Tibial nerve (tissue), 4 donors: ENCODE data around the gene MAGI2. TPM values are rescaled to one million over a fixed set of nuclear protein-coding genes. Genes with fewer than 3 reads are reported as not detected.

Experiments
- DNase-seq, 2 donors: peaks; one replicate each; pipeline ENCODE4 v3.0.0-alpha.2; 2019; ENCODE audit warnings: low spot score in 2 of 2
- H3K27ac ChIP-seq, 4 donors: fragments of 200-600 bp; sonication (generic) in 3 of 4; one replicate each; pipeline ENCODE4 v1.5.1; 2017 to 2019; ENCODE audit warnings: mild to moderate bottlenecking in 1 of 4
- H3K27me3 ChIP-seq, 2 donors: fragments of 200-600 bp; sonication (generic) in 1 of 2; one replicate each; pipeline versions ENCODE4 v1.5.1 to v1.6.0; 2017 to 2019
- H3K36me3 ChIP-seq, 3 donors: fragments of 200-600 bp; sonication (generic); one replicate each; pipeline ENCODE4 v1.5.1; 2018 to 2019
- H3K4me1 ChIP-seq, 4 donors: fragments of 200-600 bp; sonication (generic) in 3 of 4; one replicate each; pipeline ENCODE4 v1.5.1; 2017 to 2019
- H3K4me3 ChIP-seq, 4 donors: fragments of 200-600 bp; sonication (generic) in 3 of 4; one replicate each; pipeline ENCODE4 v1.5.1; 2017 to 2019; ENCODE audit warnings: mild to moderate bottlenecking in 1 of 4, moderate library complexity in 1 of 4
- H3K9me3 ChIP-seq, 4 donors: fragments of 200-600 bp; sonication (generic) in 3 of 4; one replicate each; pipeline ENCODE4 v1.5.1; 2017 to 2019
- EP300 ChIP-seq, 2 donors: sonication (generic); formaldehyde crosslinking; IDR thresholded peaks; one replicate each; pipeline ENCODE4 v1.6.1; 2017; ENCODE audit warnings: antibody characterized with exemption in 2 of 2, mild to moderate bottlenecking in 1 of 2
- POLR2A ChIP-seq, 2 donors: fragments of 450-650 bp; IDR thresholded peaks; one replicate each; pipeline ENCODE4 v1.6.1; 2017; ENCODE audit warnings: antibody characterized with exemption in 2 of 2, mild to moderate bottlenecking in 2 of 2, moderate library complexity in 2 of 2
- WGBS, 2 donors: methylation state at CpG; one replicate each; pipeline ENCODE4 v1.1.5; 2018; 5-methylcytosine and 5-hydroxymethylcytosine counted together
- total RNA-seq, 4 donors: library from RNA; depleted of rRNA; stranded (reverse); fragments of >200 nt; gene quantifications; one replicate each; pipeline ENCODE4 v1.1.0, GENCODE V29; 2016
- TF ChIP-seq, protein P1 (sequence below), 5 experiments: fragments of 200-600 bp in 3 of 5; fragments of 450-650 bp in 2 of 5; sonication (generic) in 3 of 5; IDR thresholded peaks; one replicate each; pipeline ENCODE4 v1.5.1; 2016 to 2019; ENCODE audit warnings: antibody characterized with exemption in 5 of 5, mild to moderate bottlenecking in 3 of 5, moderate library complexity in 2 of 5

Gene MAGI2
- total RNA-seq, 4 donors from 2014 or later = 33.6 to 58.2 (median 55.6) TPM

DNA sequence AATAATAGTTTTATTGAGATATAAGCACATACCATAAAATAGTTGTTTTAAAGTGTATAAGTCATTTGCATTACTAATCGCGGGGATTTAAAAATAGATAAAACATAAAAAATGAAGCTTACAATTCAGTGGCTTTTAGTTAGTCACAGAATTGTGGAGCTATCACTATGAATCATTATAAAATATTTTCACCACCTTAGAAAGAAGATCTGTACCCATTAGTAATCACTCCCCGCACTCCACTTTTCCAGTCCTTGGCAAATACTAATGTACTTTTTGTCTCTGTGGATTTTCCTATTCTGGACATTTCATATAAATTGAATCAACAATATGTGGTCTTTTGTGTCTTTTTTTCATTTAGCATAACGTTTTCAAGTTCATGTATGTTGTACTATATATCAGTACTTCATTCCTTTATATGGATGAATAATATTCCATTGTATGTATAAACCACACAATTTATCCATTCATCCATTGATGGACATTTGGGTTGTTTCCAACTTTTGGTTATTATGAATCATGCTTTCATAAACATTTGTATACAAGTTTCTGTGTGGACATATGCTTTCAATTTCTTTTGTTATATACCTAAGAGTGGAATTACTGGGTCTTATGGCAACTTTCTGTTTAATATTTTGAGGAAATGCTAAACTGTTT lies 162.5 kb downstream of the MAGI2 start:
- H3K4me3 ChIP-seq = no peak overlapping the region
- no peaks in the 10 kb centered on the region for H3K36me3 ChIP-seq
- no peak overlapping the region for H3K27ac ChIP-seq
- no peaks in the 10 kb centered on the region for H3K9me3 ChIP-seq
- TF ChIP-seq EP300 (IDR thresholded peaks at IDR 0.05) (no peak), POLR2A (IDR thresholded peaks at IDR 0.05) (no peak)
- TF ChIP-seq, protein P1, sequence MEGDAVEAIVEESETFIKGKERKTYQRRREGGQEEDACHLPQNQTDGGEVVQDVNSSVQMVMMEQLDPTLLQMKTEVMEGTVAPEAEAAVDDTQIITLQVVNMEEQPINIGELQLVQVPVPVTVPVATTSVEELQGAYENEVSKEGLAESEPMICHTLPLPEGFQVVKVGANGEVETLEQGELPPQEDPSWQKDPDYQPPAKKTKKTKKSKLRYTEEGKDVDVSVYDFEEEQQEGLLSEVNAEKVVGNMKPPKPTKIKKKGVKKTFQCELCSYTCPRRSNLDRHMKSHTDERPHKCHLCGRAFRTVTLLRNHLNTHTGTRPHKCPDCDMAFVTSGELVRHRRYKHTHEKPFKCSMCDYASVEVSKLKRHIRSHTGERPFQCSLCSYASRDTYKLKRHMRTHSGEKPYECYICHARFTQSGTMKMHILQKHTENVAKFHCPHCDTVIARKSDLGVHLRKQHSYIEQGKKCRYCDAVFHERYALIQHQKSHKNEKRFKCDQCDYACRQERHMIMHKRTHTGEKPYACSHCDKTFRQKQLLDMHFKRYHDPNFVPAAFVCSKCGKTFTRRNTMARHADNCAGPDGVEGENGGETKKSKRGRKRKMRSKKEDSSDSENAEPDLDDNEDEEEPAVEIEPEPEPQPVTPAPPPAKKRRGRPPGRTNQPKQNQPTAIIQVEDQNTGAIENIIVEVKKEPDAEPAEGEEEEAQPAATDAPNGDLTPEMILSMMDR (IDR thresholded peaks at IDR 0.05) = no peak
- no peaks in the 10 kb centered on the region for H3K27me3 ChIP-seq
- WGBS, 2 donors = 63 to 74% methylated on average over 4 of the region's 4 CpGs
- no peaks in the 10 kb centered on the region for H3K4me1 ChIP-seq
- no peak for DNase-seq

DNA sequence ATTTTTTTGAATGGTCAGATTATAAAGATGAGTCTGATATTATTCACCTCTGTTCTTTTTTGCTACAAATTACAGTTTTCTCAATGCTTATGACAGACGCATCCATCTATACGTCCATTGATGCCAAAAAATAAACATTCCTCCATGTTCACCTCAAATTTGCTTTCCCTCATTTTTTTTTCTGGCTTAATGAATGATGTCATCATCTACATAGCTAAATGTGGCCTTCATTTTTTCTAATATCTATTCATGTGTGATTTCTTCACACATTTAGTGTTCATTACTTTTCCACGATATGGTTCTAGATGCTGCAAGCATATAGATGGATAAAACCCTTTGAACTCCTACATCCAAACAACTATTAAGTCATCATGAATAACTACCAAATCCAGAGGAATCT lies 163.1 kb downstream of the MAGI2 start:
- H3K27me3 ChIP-seq = no peaks in the 10 kb centered on the region
- no peaks in the 10 kb centered on the region for H3K9me3 ChIP-seq
- H3K4me3 ChIP-seq = no peak overlapping the region
- 91 to 93% methylated on average over 3 of the region's 3 CpGs for WGBS, 2 donors
- no peaks in the 10 kb centered on the region for H3K36me3 ChIP-seq
- TF ChIP-seq POLR2A (IDR thresholded peaks at IDR 0.05) (no peak), EP300 (IDR thresholded peaks at IDR 0.05) (no peak)
- TF ChIP-seq, protein P1 (IDR thresholded peaks at IDR 0.05) = no peak
- DNase-seq = no peak
- no peak overlapping the region for H3K27ac ChIP-seq
- H3K4me1 ChIP-seq = no peaks in the 10 kb centered on the region

DNA sequence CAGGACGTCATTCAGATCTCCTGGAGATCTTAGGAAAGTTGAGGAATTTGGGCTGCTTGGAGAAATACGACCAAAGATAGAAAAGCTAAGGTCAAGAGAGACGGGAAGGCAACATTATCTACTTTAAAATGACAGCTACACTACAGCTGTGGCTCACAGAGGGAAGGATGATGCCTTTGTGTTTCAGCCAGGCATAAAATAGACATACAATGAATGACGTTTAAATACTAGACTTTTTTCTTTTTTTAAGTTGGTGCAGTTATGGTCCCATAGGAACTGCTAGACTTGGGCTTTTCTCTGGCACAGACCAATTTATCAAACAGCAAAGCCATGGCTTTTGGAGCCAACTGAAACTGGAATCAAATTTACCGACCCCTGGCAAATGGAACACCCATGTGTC lies 164.8 kb downstream of the MAGI2 start:
- H3K36me3 ChIP-seq = no peaks in the 10 kb centered on the region
- TF ChIP-seq, protein P1 (IDR thresholded peaks at IDR 0.05) = no peak
- TF ChIP-seq EP300 (IDR thresholded peaks at IDR 0.05) = no peak
- no peak for TF ChIP-seq POLR2A (IDR thresholded peaks at IDR 0.05)

DNA sequence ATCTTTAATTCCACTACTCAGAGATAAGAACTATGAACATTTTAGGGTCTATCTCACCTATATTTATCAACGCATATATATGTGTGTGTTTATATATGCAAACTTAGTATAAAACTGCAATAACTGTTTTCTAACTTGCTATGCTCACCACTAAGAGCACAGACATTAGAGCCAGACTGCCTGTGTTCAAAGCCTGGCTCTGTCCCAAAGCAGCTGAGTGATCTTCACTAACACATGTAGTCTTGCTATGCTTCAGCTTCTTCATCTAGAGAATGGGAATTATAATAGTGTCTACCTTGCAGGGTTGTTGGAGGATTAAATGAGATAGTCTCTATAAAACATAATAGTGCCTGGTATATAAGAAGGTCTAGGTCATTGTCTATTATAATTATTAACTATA lies 165.5 kb downstream of the MAGI2 start:
- no peak for DNase-seq
- WGBS, 2 donors = 86 to 87% methylated on average over 1 of the region's 1 CpG
- no peaks in the 10 kb centered on the region for H3K27me3 ChIP-seq
- H3K4me1 ChIP-seq = no peaks in the 10 kb centered on the region
- no peak overlapping the region for H3K4me3 ChIP-seq
- H3K9me3 ChIP-seq = no peaks in the 10 kb centered on the region
- H3K36me3 ChIP-seq = no peaks in the 10 kb centered on the region
- TF ChIP-seq EP300 (IDR thresholded peaks at IDR 0.05) = no peak
- TF ChIP-seq, protein P1 (IDR thresholded peaks at IDR 0.05) = no peak
- no peak for TF ChIP-seq POLR2A (IDR thresholded peaks at IDR 0.05)
- no peak overlapping the region for H3K27ac ChIP-seq

More for the DNA sequence above, 164.8 kb downstream of the MAGI2 start:
- H3K4me3 ChIP-seq = no peak overlapping the region
- DNase-seq = no peak
- H3K27ac ChIP-seq = no peak overlapping the region
- WGBS, 2 donors = 66 to 71% methylated on average over 5 of the region's 5 CpGs
- no peaks in the 10 kb centered on the region for H3K4me1 ChIP-seq
- no peaks in the 10 kb centered on the region for H3K27me3 ChIP-seq
- H3K9me3 ChIP-seq = no peaks in the 10 kb centered on the region

DNA sequence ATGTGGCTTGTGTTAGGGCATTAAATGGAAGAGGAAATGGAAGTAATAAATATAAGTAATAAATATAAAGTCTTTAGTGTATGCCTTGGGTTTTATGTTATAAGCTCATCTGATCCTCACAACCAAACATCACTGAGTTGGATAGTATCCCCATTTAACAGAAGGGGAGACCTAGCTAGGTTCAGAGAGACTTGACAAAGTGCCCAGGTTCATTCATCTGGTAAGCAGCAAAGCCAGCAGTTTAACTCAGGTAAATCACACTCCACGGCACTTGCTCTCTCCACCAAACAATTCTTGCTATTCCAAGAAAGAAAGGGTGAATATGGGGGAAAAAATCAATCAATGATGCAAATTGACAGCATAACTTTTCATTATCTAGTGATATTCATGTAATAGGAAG lies 167.3 kb downstream of the MAGI2 start:
- Histone ChIP-seq H3K4me3 (no peak overlapping the region), H3K9me3 (no peaks in the 10 kb centered on the region), H3K27me3 (no peaks in the 10 kb centered on the region), H3K36me3 (no peaks in the 10 kb centered on the region), H3K4me1 (no peaks in the 10 kb centered on the region), H3K27ac (no peak overlapping the region)
- WGBS, 2 donors = 0 to 45% methylated on average over 1 of the region's 1 CpG
- DNase-seq = no peak
- TF ChIP-seq, protein P1 (IDR thresholded peaks at IDR 0.05) = no peak
- no peak for TF ChIP-seq POLR2A (IDR thresholded peaks at IDR 0.05)
- TF ChIP-seq EP300 (IDR thresholded peaks at IDR 0.05) = no peak
